Stimulated activated naive CD8-positive, alpha-beta T cell treated with anti-CD3 and anti-CD28 coated beads, Interleukin-15, Interleukin-2, amounts not matched to agents 100 ng/mL and 50 ng/mL, for 24 hours (primary cell): ENCODE results near the gene LCN2.
A peak's percentile ranks its signal among the peaks of the same experiment; 100 is the strongest.
"Not testable (repeated sequence)": the region's sequence is repeated elsewhere in the genome, so short reads cannot be mapped to it uniquely, and the experiment has no call there.

Experiments
- H3K27ac Mint-ChIP-seq: one replicate; pipeline ENCODE4 v1.8.0; 2021; ENCODE audit warnings: mild to moderate bottlenecking, mixed read lengths
- H3K27me3 Mint-ChIP-seq: one replicate; pipeline ENCODE4 v1.8.0; 2021; ENCODE audit warnings: mixed read lengths
- H3K36me3 Mint-ChIP-seq: one replicate; pipeline ENCODE4 v1.8.0; 2021; ENCODE audit warnings: low read depth, mixed read lengths
- H3K4me1 Mint-ChIP-seq: one replicate; pipeline ENCODE4 v1.8.0; 2021; ENCODE audit warnings: low read depth, mixed read lengths
- H3K4me3 Mint-ChIP-seq: one replicate; pipeline ENCODE4 v1.8.0; 2021; ENCODE audit warnings: mild to moderate bottlenecking, mixed read lengths
- H3K9me3 Mint-ChIP-seq: one replicate; pipeline ENCODE4 v1.8.0; 2021; ENCODE audit warnings: mixed read lengths

Gene LCN2

GRCh38 chr9:128120741-128121465, 28.4 kb upstream of the LCN2 start:
- peaks cover 6% of the 10 kb centered on the region for H3K36me3 Mint-ChIP-seq

GRCh38 chr9:128121466-128121810, 27.8 kb upstream of the LCN2 start:
- no peaks in the 10 kb centered on the region for H3K27me3 Mint-ChIP-seq
- peaks cover 28% of the 10 kb centered on the region for H3K4me1 Mint-ChIP-seq
- no peaks in the 10 kb centered on the region for H3K9me3 Mint-ChIP-seq
- H3K4me3 Mint-ChIP-seq = no peak overlapping the region
- peaks cover 9% of the 10 kb centered on the region for H3K36me3 Mint-ChIP-seq
- no peak overlapping the region for H3K27ac Mint-ChIP-seq

More at GRCh38 chr9:128120741-128121465, 28.4 kb upstream of the LCN2 start:
- Mint-ChIP-seq H3K4me3 (no peak overlapping the region), H3K9me3 (no peaks in the 10 kb centered on the region), H3K27me3 (no peaks in the 10 kb centered on the region), H3K27ac (no peak overlapping the region), H3K4me1 (peaks cover 28% of the 10 kb centered on the region)

GRCh38 chr9:128121924-128122808, 27.1 kb upstream of the LCN2 start:
- no peaks in the 10 kb centered on the region for H3K9me3 Mint-ChIP-seq
- peaks cover 27% of the 10 kb centered on the region for H3K4me1 Mint-ChIP-seq
- H3K36me3 Mint-ChIP-seq = peaks cover 9% of the 10 kb centered on the region
- H3K27me3 Mint-ChIP-seq = no peaks in the 10 kb centered on the region
- H3K27ac Mint-ChIP-seq = no peak overlapping the region
- H3K4me3 Mint-ChIP-seq = no peak overlapping the region

- H3K27me3 Mint-ChIP-seq = no peaks in the 10 kb centered on the region
- no peak overlapping the region for H3K4me3 Mint-ChIP-seq
- peaks cover 22% of the 10 kb centered on the region for H3K4me1 Mint-ChIP-seq
- H3K9me3 Mint-ChIP-seq = no peaks in the 10 kb centered on the region
- no peak overlapping the region for H3K27ac Mint-ChIP-seq
- H3K36me3 Mint-ChIP-seq = peaks cover 9% of the 10 kb centered on the region
Observed at GRCh38 chr9:128122809-128123175, 26.5 kb upstream of the LCN2 start.

- no peak overlapping the region for H3K4me3 Mint-ChIP-seq
- H3K27me3 Mint-ChIP-seq = no peaks in the 10 kb centered on the region
- peaks cover 9% of the 10 kb centered on the region for H3K36me3 Mint-ChIP-seq
- no peaks in the 10 kb centered on the region for H3K9me3 Mint-ChIP-seq
- peaks cover 25% of the 10 kb centered on the region for H3K4me1 Mint-ChIP-seq
- no peak overlapping the region for H3K27ac Mint-ChIP-seq
Observed at GRCh38 chr9:128123451-128124080, 25.7 kb upstream of the LCN2 start.

- Mint-ChIP-seq H3K9me3 (no peaks in the 10 kb centered on the region), H3K36me3 (peaks cover 9% of the 10 kb centered on the region), H3K4me1 (peaks cover 32% of the 10 kb centered on the region), H3K27me3 (no peaks in the 10 kb centered on the region), H3K4me3 (no peak overlapping the region), H3K27ac (no peak overlapping the region)
Observed at GRCh38 chr9:128124451-128124850, 24.8 kb upstream of the LCN2 start.

GRCh38 chr9:128124873-128125579, 24.2 kb upstream of the LCN2 start:
- H3K4me3 Mint-ChIP-seq = peak overlapping the region; percentile 58
- H3K9me3 Mint-ChIP-seq = no peaks in the 10 kb centered on the region
- no peaks in the 10 kb centered on the region for H3K27me3 Mint-ChIP-seq
- H3K27ac Mint-ChIP-seq = no peak overlapping the region
- peaks cover 9% of the 10 kb centered on the region for H3K36me3 Mint-ChIP-seq
- peaks cover 38% of the 10 kb centered on the region for H3K4me1 Mint-ChIP-seq

GRCh38 chr9:128125580-128126354, 23.5 kb upstream of the LCN2 start:
- no peaks in the 10 kb centered on the region for H3K27me3 Mint-ChIP-seq
- H3K27ac Mint-ChIP-seq = peak overlapping the region; percentile 81

GRCh38 chr9:128127568-128127989, 21.7 kb upstream of the LCN2 start, which contains the start of gene PTGES2:
TSS of gene PTGES2 (minus strand) at chr9:128127729. CDS start at chr9:128127717, 12 bp downstream.
- Mint-ChIP-seq H3K4me3 (peak within 1 kb of the TSS; percentile 97), H3K27me3 (no peaks in the 10 kb centered on the region), H3K36me3 (peaks cover 9% of the 10 kb centered on the region), H3K9me3 (no peaks in the 10 kb centered on the region), H3K27ac (peak within 1 kb of the TSS; percentile 98), H3K4me1 (peaks cover 38% of the 10 kb centered on the region)

More at GRCh38 chr9:128125580-128126354, 23.5 kb upstream of the LCN2 start:
- peak overlapping the region; percentile 84 for H3K4me3 Mint-ChIP-seq
- H3K9me3 Mint-ChIP-seq = no peaks in the 10 kb centered on the region
- peaks cover 9% of the 10 kb centered on the region for H3K36me3 Mint-ChIP-seq
- peaks cover 38% of the 10 kb centered on the region for H3K4me1 Mint-ChIP-seq

GRCh38 chr9:128127990-128128835, 21.0 kb upstream of the LCN2 start:
- Mint-ChIP-seq H3K4me3 (peak overlapping the region; percentile 97), H3K27ac (peak overlapping the region; percentile 98), H3K9me3 (no peaks in the 10 kb centered on the region), H3K4me1 (peaks cover 38% of the 10 kb centered on the region), H3K27me3 (peaks cover 3% of the 10 kb centered on the region), H3K36me3 (peaks cover 9% of the 10 kb centered on the region)

- H3K4me3 Mint-ChIP-seq = peak overlapping the region; percentile 97
- H3K4me1 Mint-ChIP-seq = peaks cover 38% of the 10 kb centered on the region
- peak overlapping the region; percentile 43 for H3K27ac Mint-ChIP-seq
- H3K27me3 Mint-ChIP-seq = peaks cover 3% of the 10 kb centered on the region
- peaks cover 5% of the 10 kb centered on the region for H3K36me3 Mint-ChIP-seq
- no peaks in the 10 kb centered on the region for H3K9me3 Mint-ChIP-seq
Observed at GRCh38 chr9:128128836-128129590, 20.2 kb upstream of the LCN2 start.

GRCh38 chr9:128129976-128130590, 19.2 kb upstream of the LCN2 start:
- H3K27me3 Mint-ChIP-seq, H3K36me3 Mint-ChIP-seq, H3K27ac Mint-ChIP-seq, H3K9me3 Mint-ChIP-seq: not testable (repeated sequence)
- Mint-ChIP-seq H3K4me1 (peaks cover 34% of the 10 kb centered on the region), H3K4me3 (peak overlapping the region; percentile 35)
